ENCODE results near the gene GPSM1. TPM values are rescaled to one million over a fixed set of nuclear protein-coding genes. Genes with fewer than 3 reads are reported as not detected.

Gene GPSM1
- total and polyA plus RNA-seq, 7 donors, result 2.3 to 16.1 (median 5.0) TPM

- intact Hi-C loops (cut with DNase I), result no loop called here
- H3K9me3 ChIP-seq, result no peaks in the 10 kb centered on the region
- H3K36me3 ChIP-seq, result no peaks in the 10 kb centered on the region
- DNase-seq, result no peak
- H3K27me3 ChIP-seq, result peaks cover 0 to 9% (median 6%) of the 10 kb centered on the region in 3 donors
- no peak overlapping the region for H3K27ac ChIP-seq
- peaks cover 0 to 16% (median 9%) of the 10 kb centered on the region in 4 donors for H3K4me1 ChIP-seq
- no peak overlapping the region for H3K4me3 ChIP-seq
- WGBS, 2 donors, result 79 to 81% methylated on average over 18 of the region's 18 CpGs
- no peak for TF ChIP-seq CTCF (IDR thresholded peaks at IDR 0.05)
- TF ChIP-seq POLR2AphosphoS5 (IDR thresholded peaks at IDR 0.05), result no peak
- TF ChIP-seq EP300 (IDR thresholded peaks at IDR 0.05), result no peak
- TF ChIP-seq POLR2A (IDR thresholded peaks at IDR 0.05), result no peak
Measured at GRCh38 chr9:136368190-136368589, 40.9 kb downstream of the GPSM1 start.

GRCh38 chr9:136370037-136370436 lies 42.7 kb downstream of the GPSM1 start:
- DNase-seq, result no peak
- TF ChIP-seq CTCF (IDR thresholded peaks at IDR 0.05) (no peak), POLR2AphosphoS5 (IDR thresholded peaks at IDR 0.05) (no peak), EP300 (IDR thresholded peaks at IDR 0.05) (no peak), POLR2A (IDR thresholded peaks at IDR 0.05) (no peak)

GRCh38 chr9:136370687-136371532 lies 43.6 kb downstream of the GPSM1 start:
- Histone ChIP-seq H3K4me3 (no peak overlapping the region), H3K9me3 (no peaks in the 10 kb centered on the region), H3K27me3 (no peaks in the 10 kb centered on the region), H3K27ac (no peak overlapping the region), H3K36me3 (no peaks in the 10 kb centered on the region), H3K4me1 (peaks cover 0 to 8% (median 0%) of the 10 kb centered on the region in 4 donors)
- WGBS, 2 donors, result 93 to 95% methylated on average over 54 of the region's 54 CpGs
- intact Hi-C loops (cut with DNase I), result no loop called here
- DNase-seq, result no peak
- TF ChIP-seq EP300 (IDR thresholded peaks at IDR 0.05) (no peak), POLR2AphosphoS5 (IDR thresholded peaks at IDR 0.05) (no peak), POLR2A (IDR thresholded peaks at IDR 0.05) (no peak), CTCF (IDR thresholded peaks at IDR 0.05) (no peak)

More at GRCh38 chr9:136370037-136370436, 42.7 kb downstream of the GPSM1 start:
- no peaks in the 10 kb centered on the region for H3K36me3 ChIP-seq
- H3K9me3 ChIP-seq, result no peaks in the 10 kb centered on the region
- H3K4me3 ChIP-seq, result no peak overlapping the region
- WGBS, 2 donors, result 96 to 97% methylated on average over 19 of the region's 19 CpGs
- intact Hi-C loops (cut with DNase I), result no loop called here
- no peaks in the 10 kb centered on the region for H3K27me3 ChIP-seq
- peaks cover 0 to 8% (median 0%) of the 10 kb centered on the region in 4 donors for H3K4me1 ChIP-seq
- no peak overlapping the region for H3K27ac ChIP-seq

- TF ChIP-seq POLR2A (IDR thresholded peaks at IDR 0.05) (no peak), EP300 (IDR thresholded peaks at IDR 0.05) (no peak), POLR2AphosphoS5 (IDR thresholded peaks at IDR 0.05) (no peak), CTCF (IDR thresholded peaks at IDR 0.05) (no peak)
- intact Hi-C loops (cut with DNase I), result no loop called here
Measured at GRCh38 chr9:136371533-136371880, 44.2 kb downstream of the GPSM1 start.

More at GRCh38 chr9:136371533-136371880, 44.2 kb downstream of the GPSM1 start:
- WGBS, 2 donors, result 86 to 92% methylated on average over 13 of the region's 13 CpGs
- Histone ChIP-seq H3K27me3 (no peaks in the 10 kb centered on the region), H3K4me3 (no peak overlapping the region), H3K36me3 (no peaks in the 10 kb centered on the region), H3K27ac (no peak overlapping the region), H3K4me1 (peaks cover 0 to 8% (median 0%) of the 10 kb centered on the region in 4 donors), H3K9me3 (no peaks in the 10 kb centered on the region)
- DNase-seq, result no peak

Measured in sigmoid colon (tissue), 7 donors.